Fibroblast of lung (primary cell): ENCODE data around the gene APOO. TPM values are rescaled to one million over a fixed set of nuclear protein-coding genes. Genes with fewer than 3 reads are reported as not detected.
"Not testable (repeated sequence)": the region's sequence is repeated elsewhere in the genome, so short reads cannot be mapped to it uniquely, and the experiment has no call there.

Experiments
- DNase-seq, 2 donors: peaks; one replicate each; pipeline versions ENCODE4 v3.0.0 to v3.0.0-alpha.2; 2010; ENCODE audit warnings: low read depth in 2 of 2
- H2AFZ ChIP-seq: 2 replicates; pipeline ENCODE4 v1.5.1; 2012; ENCODE audit warnings: low read length, control low read depth, inconsistent platforms
- H3K27ac ChIP-seq: 2 replicates; pipeline ENCODE4 v1.5.1; 2011; ENCODE audit warnings: low read length, control low read depth; ENCODE audit not compliant: insufficient read depth
- H3K27me3 ChIP-seq: 2 replicates; pipeline ENCODE4 v1.5.1; 2011; ENCODE audit warnings: mild to moderate bottlenecking, low read length; ENCODE audit not compliant: control insufficient read depth, insufficient read depth
- H3K36me3 ChIP-seq: 2 replicates; pipeline ENCODE4 v1.5.1; 2011; ENCODE audit warnings: low read length; ENCODE audit not compliant: control insufficient read depth, insufficient read depth
- H3K4me1 ChIP-seq: 2 replicates; pipeline ENCODE4 v1.5.1; 2011; ENCODE audit warnings: low read length; ENCODE audit not compliant: control insufficient read depth, insufficient read depth; ENCODE audit errors: extremely low read depth
- H3K4me2 ChIP-seq: 2 replicates; pipeline ENCODE4 v1.5.1; 2011; ENCODE audit warnings: low read length, control low read depth; ENCODE audit not compliant: insufficient read depth; ENCODE audit errors: extremely low read depth
- H3K4me3 ChIP-seq, 4 experiments: fragments of 200-600 bp in 1 of 4; sonication (generic) in 1 of 4; replicated peaks in 1 of 4; 2 replicates each; pipeline ENCODE4 v1.5.1; 2011 to 2016; ENCODE audit warnings: low read length in 4 of 4, low read depth in 3 of 4, mild to moderate bottlenecking in 3 of 4, control low read depth in 2 of 4, inconsistent platforms in 1 of 4, mixed read lengths in 1 of 4; ENCODE audit not compliant: insufficient read depth in 1 of 4; ENCODE audit errors: control extremely low read depth in 1 of 4
- H3K79me2 ChIP-seq: 2 replicates; pipeline ENCODE4 v1.5.1; 2012; ENCODE audit warnings: mild to moderate bottlenecking, low read length, inconsistent platforms; ENCODE audit not compliant: control insufficient read depth, insufficient read depth
- H3K9ac ChIP-seq: 2 replicates; pipeline ENCODE4 v1.5.1; 2011; ENCODE audit warnings: mild to moderate bottlenecking, low read length, control low read depth; ENCODE audit not compliant: insufficient read depth
- H3K9me3 ChIP-seq: 2 replicates; pipeline ENCODE4 v1.5.1; 2012; ENCODE audit warnings: low read depth, low read length; ENCODE audit not compliant: control insufficient read depth, insufficient read depth
- H4K20me1 ChIP-seq: 2 replicates; pipeline ENCODE4 v1.5.1; 2011; ENCODE audit warnings: low read length; ENCODE audit not compliant: control insufficient read depth, insufficient read depth; ENCODE audit errors: extremely low read depth
- EZH2 ChIP-seq: IDR thresholded peaks from 2 replicates; pipeline ENCODE4 v1.5.1; 2012; ENCODE audit warnings: low read length, control low read depth, mild to moderate bottlenecking; ENCODE audit errors: missing control alignments
- polyA plus RNA-seq, 2 donors: library from polyadenylated mRNA; depleted of rRNA in 1 of 2; stranded (reverse) in 1 of 2; unstranded in 1 of 2; fragments of >200 nt; gene quantifications; 2 replicates each; pipeline ENCODE4 v1.2.1, GENCODE V29; 2011 to 2012; ENCODE audit warnings: missing spikeins in 1 of 2
- total RNA-seq: library from RNA; depleted of rRNA; stranded (reverse); fragments of >200 nt; gene quantifications from 2 replicates; pipeline ENCODE4 v1.2.1, GENCODE V29; 2014
- TF ChIP-seq, protein P1 (sequence below), 2 donors: IDR thresholded peaks in 1 of 2; conservative IDR thresholded peaks in 1 of 2; 1 replicate in 1 of 2; 2 replicates in 1 of 2; pipeline ENCODE4 v1.5.1; 2011 to 2012; ENCODE audit warnings: low read length in 2 of 2, control low read depth in 1 of 2, inconsistent platforms in 1 of 2, low read depth in 1 of 2, mild to moderate bottlenecking in 1 of 2

Gene APOO
- total and polyA plus RNA-seq, 2 donors (not counting 1 experiment from before 2014, with no cell fraction given): 8.1 to 17.0 TPM

DNA sequence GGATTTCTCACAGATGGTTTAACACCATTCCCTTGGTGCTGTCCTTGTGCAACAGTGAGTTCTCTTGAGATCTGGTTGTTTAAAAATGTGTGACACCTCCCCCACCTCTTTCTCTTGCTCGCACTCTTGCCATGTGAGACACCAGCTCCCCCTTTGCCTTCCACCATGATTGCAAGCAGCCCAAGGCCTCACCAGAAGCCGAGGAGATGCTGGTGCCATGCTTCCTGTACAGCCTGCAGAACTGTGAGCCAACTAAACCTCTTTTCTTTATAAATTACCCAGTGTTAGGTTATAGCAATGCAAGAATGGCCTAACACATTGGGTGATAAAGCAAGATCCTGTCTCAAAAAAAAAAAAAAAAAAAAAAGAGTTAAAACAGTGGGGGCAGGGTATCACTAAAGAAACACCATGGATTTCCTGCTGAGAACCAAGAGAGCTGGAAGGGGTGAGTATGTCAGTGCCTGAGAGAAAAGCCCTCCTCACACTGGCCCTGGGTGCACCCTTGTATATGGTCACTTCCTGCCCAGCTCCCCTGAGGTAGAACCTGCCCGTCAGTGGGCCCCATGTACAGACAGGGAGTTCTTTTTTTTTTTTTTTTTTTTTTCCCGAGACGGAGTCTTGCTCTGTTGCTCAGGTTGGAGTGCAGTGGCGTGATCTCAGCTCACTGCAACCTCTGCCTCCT, 46.4 kb downstream of the APOO start:
- Histone ChIP-seq H3K79me2 (no peaks in the 10 kb centered on the region), H3K9me3 (no peaks in the 10 kb centered on the region), H4K20me1 (no peaks in the 10 kb centered on the region), H3K4me2 (no peak overlapping the region), H2AFZ (no peak overlapping the region), H3K27ac (no peak overlapping the region), H3K4me1 (no peaks in the 10 kb centered on the region), H3K36me3 (no peaks in the 10 kb centered on the region), H3K9ac (no peak overlapping the region), H3K4me3 (no peak overlapping the region), H3K27me3 (no peaks in the 10 kb centered on the region)
- DNase-seq: no peak
- TF ChIP-seq, protein P1, sequence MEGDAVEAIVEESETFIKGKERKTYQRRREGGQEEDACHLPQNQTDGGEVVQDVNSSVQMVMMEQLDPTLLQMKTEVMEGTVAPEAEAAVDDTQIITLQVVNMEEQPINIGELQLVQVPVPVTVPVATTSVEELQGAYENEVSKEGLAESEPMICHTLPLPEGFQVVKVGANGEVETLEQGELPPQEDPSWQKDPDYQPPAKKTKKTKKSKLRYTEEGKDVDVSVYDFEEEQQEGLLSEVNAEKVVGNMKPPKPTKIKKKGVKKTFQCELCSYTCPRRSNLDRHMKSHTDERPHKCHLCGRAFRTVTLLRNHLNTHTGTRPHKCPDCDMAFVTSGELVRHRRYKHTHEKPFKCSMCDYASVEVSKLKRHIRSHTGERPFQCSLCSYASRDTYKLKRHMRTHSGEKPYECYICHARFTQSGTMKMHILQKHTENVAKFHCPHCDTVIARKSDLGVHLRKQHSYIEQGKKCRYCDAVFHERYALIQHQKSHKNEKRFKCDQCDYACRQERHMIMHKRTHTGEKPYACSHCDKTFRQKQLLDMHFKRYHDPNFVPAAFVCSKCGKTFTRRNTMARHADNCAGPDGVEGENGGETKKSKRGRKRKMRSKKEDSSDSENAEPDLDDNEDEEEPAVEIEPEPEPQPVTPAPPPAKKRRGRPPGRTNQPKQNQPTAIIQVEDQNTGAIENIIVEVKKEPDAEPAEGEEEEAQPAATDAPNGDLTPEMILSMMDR (conservative IDR thresholded peaks at IDR 0.05 in 1 of 2, IDR thresholded peaks at IDR 0.05 in 1 of 2; ENCODE audit: low read depth in 1 of 2, low read length in 2 of 2): no peak
- no peak for TF ChIP-seq EZH2

DNA sequence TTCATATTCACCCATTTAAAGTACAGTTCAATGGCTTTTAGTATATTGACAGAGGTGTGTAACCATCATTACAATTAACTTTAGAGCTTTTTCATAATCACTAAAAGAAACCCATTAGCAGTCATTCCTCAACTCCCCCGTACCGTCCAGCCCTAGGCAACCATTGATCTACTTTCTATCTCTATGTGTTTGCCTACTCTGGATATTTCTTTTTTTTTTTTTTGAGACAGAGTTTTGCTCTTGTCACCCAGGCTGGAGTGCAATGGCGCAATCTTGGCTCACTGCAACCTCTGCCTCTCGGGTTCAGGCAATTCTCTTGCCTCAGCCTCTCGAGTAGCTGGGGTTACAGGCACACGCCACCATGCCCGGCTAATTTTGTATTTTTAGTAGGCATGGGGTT, 48.5 kb downstream of the APOO start:
- not testable (repeated sequence) for H3K27me3 ChIP-seq, H4K20me1 ChIP-seq, DNase-seq, H3K4me2 ChIP-seq, H3K27ac ChIP-seq, H3K9ac ChIP-seq, H3K79me2 ChIP-seq, H3K4me1 ChIP-seq, H3K9me3 ChIP-seq, H3K4me3 ChIP-seq, H2AFZ ChIP-seq, H3K36me3 ChIP-seq

DNA sequence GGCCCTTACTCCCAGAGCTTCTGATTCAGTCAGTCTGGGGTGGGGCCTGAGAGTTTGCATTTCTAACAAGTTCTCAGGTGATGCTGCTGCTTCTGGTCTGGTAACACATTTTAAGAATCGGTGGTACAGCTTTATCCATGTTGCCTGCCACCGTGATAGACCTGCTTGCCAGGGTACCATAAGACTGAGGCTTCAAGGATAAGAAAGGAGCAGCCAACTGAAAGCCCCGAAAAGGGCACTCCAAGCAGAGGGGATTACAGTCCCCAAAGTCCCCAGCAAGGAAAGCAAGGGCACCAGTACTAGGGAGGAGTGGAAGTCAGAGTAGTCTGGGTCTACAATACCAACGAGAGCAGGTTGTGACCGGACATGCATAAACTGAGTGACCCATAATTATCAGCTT, 49.8 kb downstream of the APOO start:
- Histone ChIP-seq H3K27me3 (no peaks in the 10 kb centered on the region), H3K4me3 (no peak overlapping the region), H4K20me1 (no peaks in the 10 kb centered on the region), H3K4me2 (no peak overlapping the region), H3K79me2 (no peaks in the 10 kb centered on the region), H3K4me1 (no peaks in the 10 kb centered on the region), H3K9me3 (no peaks in the 10 kb centered on the region), H3K9ac (no peak overlapping the region), H2AFZ (no peak overlapping the region), H3K27ac (no peak overlapping the region), H3K36me3 (no peaks in the 10 kb centered on the region)
- TF ChIP-seq, protein P1 (conservative IDR thresholded peaks at IDR 0.05 in 1 of 2, IDR thresholded peaks at IDR 0.05 in 1 of 2; ENCODE audit: low read depth in 1 of 2, low read length in 2 of 2): no peak
- no peak for TF ChIP-seq EZH2
- DNase-seq: no peak
